ENCODE results near the gene GNB1L.

GNB1L gene

DNA sequence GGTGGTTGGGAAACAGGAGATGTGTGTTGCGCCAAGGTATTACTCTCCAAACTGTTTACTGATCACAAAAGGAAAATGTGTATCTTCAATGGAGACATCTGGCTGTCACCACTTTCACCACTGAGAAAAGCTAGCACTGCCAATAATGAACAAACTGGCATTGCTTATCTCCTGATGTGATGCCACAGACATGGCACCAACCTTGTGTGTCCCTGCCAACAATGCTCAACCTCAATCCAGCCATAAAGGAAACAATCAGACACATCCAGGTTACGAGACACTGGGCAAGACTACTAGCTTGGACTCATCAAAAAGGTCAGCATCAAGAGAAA, 28.1 kb downstream of the GNB1L start:
- no peak overlapping the region for H2BK15ac ChIP-seq (ENCODE audit: low read depth, poor library complexity, severe bottlenecking)
- H3K4me1 ChIP-seq (ENCODE audit: control insufficient read depth, insufficient read depth, low read depth, low read length): peaks cover 3% of the 10 kb centered on the region
- 0% methylated on average over 1 of the region's 2 CpGs for whole genome bisulfite sequencing
- no peak overlapping the region for H4K8ac ChIP-seq (ENCODE audit: low read length)
- H3K4me2 ChIP-seq (ENCODE audit: low read length, poor library complexity, severe bottlenecking): no peak overlapping the region
- H3K36me3 ChIP-seq (ENCODE audit: control insufficient read depth in 1 of 2, insufficient read depth in 2 of 2, low read depth in 1 of 2, low read length in 2 of 2): no peaks in the 10 kb centered on the region
- H3K4me3 ChIP-seq (ENCODE audit: insufficient read depth in 1 of 2, low read depth in 1 of 2, low read length in 2 of 2): no peak overlapping the region
- DNase-seq: no peak
- no peaks in the 10 kb centered on the region for H3K9me3 ChIP-seq (ENCODE audit: control insufficient read depth, low read length)
- no peak overlapping the region for H4K91ac ChIP-seq (ENCODE audit: low read length)
- H2BK12ac ChIP-seq (ENCODE audit: low read length in 2 of 2): no peak overlapping the region
- no peak overlapping the region for H2AK5ac ChIP-seq (ENCODE audit: low read length, severe bottlenecking)
- no peak overlapping the region for H2BK5ac ChIP-seq (ENCODE audit: low read depth, low read length, poor library complexity, severe bottlenecking)
- H3K18ac ChIP-seq (ENCODE audit: low read depth in 1 of 2, low read length in 2 of 2): no peak overlapping the region
- H3K27me3 ChIP-seq (ENCODE audit: control insufficient read depth in 1 of 2, insufficient read depth in 1 of 2, low read length in 2 of 2): no peaks in the 10 kb centered on the region
- H2BK120ac ChIP-seq (ENCODE audit: low read depth, low read length): no peak overlapping the region
- no peak overlapping the region for H3K27ac ChIP-seq (ENCODE audit: low read length, poor library complexity, severe bottlenecking)
- no peak overlapping the region for H3K14ac ChIP-seq (ENCODE audit: low read length in 2 of 2)
- H3K9ac ChIP-seq (ENCODE audit: low read length): no peak overlapping the region
- no peak overlapping the region for H2AFZ ChIP-seq (ENCODE audit: low read depth, low read length)
- H3K23ac ChIP-seq (ENCODE audit: low read length in 2 of 2): no peak overlapping the region
- peaks cover 25% of the 10 kb centered on the region for H3K79me1 ChIP-seq (replicated peaks; ENCODE audit: low read length, poor library complexity, severe bottlenecking)
- no peak overlapping the region for H3K4ac ChIP-seq (ENCODE audit: low read depth in 1 of 2, low read length in 2 of 2)

DNA sequence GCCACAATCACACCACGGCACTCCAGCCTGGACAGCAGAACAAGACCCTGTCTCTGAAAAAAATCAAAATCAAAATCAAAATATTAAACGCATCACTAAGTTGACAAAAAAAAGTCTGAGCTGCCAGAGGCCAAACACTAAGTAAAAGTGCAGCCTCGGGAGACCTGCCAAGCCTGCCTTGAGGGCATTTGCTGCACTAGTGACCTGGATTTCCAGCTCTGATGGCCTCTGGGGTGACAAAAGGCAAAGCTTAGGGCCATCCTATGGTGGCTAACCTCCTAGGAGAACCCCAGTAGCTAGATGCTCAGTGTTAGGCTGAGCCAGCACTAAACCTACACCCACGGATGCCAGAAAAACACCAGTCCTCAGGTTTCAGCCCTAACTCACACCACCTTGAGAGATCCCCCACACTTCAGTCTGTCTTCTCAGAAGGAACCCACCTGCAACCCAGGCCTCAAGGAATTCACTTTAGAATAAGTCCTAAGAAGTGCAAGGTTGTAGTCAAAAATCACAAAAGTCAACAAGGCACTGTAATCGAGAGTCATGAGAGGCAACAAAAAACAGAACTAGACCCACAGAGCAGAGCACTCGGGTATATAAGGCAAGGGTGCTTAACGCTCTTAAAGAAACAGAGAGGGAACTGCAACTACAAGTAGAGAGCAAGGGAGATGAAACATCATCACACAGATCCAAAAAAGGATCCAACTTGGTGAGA, 28.6 kb downstream of the GNB1L start:
- no peak overlapping the region for H3K4me3 ChIP-seq (ENCODE audit: insufficient read depth in 1 of 2, low read depth in 1 of 2, low read length in 2 of 2)
- peaks cover 25% of the 10 kb centered on the region for H3K79me1 ChIP-seq (replicated peaks; ENCODE audit: low read length, poor library complexity, severe bottlenecking)
- no peaks in the 10 kb centered on the region for H3K9me3 ChIP-seq (ENCODE audit: control insufficient read depth, low read length)
- 99% methylated on average over 7 of the region's 7 CpGs for WGBS
- H3K14ac ChIP-seq (ENCODE audit: low read length in 2 of 2): no peak overlapping the region
- no peak overlapping the region for H3K4ac ChIP-seq (ENCODE audit: low read depth in 1 of 2, low read length in 2 of 2)
- peaks cover 4% of the 10 kb centered on the region for H3K4me1 ChIP-seq (ENCODE audit: control insufficient read depth, insufficient read depth, low read depth, low read length)
- H2AFZ ChIP-seq (ENCODE audit: low read depth, low read length): no peak overlapping the region
- no peak overlapping the region for H4K91ac ChIP-seq (ENCODE audit: low read length)
- no peak for DNase-seq
- no peak overlapping the region for H4K8ac ChIP-seq (ENCODE audit: low read length)
- H3K27ac ChIP-seq (ENCODE audit: low read length, poor library complexity, severe bottlenecking): no peak overlapping the region
- H2AK5ac ChIP-seq (ENCODE audit: low read length, severe bottlenecking): no peak overlapping the region
- H2BK12ac ChIP-seq (ENCODE audit: low read length in 2 of 2): no peak overlapping the region
- no peak overlapping the region for H2BK5ac ChIP-seq (ENCODE audit: low read depth, low read length, poor library complexity, severe bottlenecking)
- no peak overlapping the region for H3K9ac ChIP-seq (ENCODE audit: low read length)
- no peak overlapping the region for H3K18ac ChIP-seq (ENCODE audit: low read depth in 1 of 2, low read length in 2 of 2)
- H3K36me3 ChIP-seq (ENCODE audit: control insufficient read depth in 1 of 2, insufficient read depth in 2 of 2, low read depth in 1 of 2, low read length in 2 of 2): peaks cover 0 to under 1% of the 10 kb centered on the region in 2 experiments
- no peak overlapping the region for H3K4me2 ChIP-seq (ENCODE audit: low read length, poor library complexity, severe bottlenecking)
- H3K23ac ChIP-seq (ENCODE audit: low read length in 2 of 2): no peak overlapping the region
- H2BK15ac ChIP-seq (ENCODE audit: low read depth, poor library complexity, severe bottlenecking): no peak overlapping the region
- H3K27me3 ChIP-seq (ENCODE audit: control insufficient read depth in 1 of 2, insufficient read depth in 1 of 2, low read length in 2 of 2): no peaks in the 10 kb centered on the region
- H2BK120ac ChIP-seq (ENCODE audit: low read depth, low read length): no peak overlapping the region

DNA sequence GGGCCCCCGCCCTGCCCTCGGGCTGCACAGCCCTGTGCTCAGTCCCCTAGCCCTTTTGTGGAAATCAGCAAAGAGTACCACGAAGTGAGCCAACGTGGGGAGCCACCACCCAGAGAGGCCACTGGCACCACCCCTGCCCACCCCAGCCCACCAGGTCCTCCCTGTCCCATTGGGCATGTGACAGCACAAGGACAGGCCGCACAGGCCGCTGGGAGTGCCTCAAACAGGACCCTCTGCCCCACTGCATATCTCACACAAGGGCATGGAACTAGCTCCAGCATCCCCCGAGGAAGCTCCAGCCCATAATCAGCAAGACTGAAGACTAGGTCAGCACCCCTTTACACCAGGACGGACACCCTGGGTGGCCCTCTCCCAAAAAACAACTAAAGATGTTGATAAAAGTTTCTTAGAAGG, 29.7 kb downstream of the GNB1L start:
- Histone ChIP-seq H3K79me1 (replicated peaks; ENCODE audit: low read length, poor library complexity, severe bottlenecking) (peaks cover 24% of the 10 kb centered on the region), H3K4ac (ENCODE audit: low read depth in 1 of 2, low read length in 2 of 2) (no peak overlapping the region), H3K27me3 (ENCODE audit: control insufficient read depth in 1 of 2, insufficient read depth in 1 of 2, low read length in 2 of 2) (no peaks in the 10 kb centered on the region), H2BK120ac (ENCODE audit: low read depth, low read length) (no peak overlapping the region), H4K8ac (ENCODE audit: low read length) (no peak overlapping the region), H3K4me3 (ENCODE audit: insufficient read depth in 1 of 2, low read depth in 1 of 2, low read length in 2 of 2) (no peak overlapping the region), H3K14ac (ENCODE audit: low read length in 2 of 2) (no peak overlapping the region), H3K18ac (ENCODE audit: low read depth in 1 of 2, low read length in 2 of 2) (no peak overlapping the region), H3K9me3 (ENCODE audit: control insufficient read depth, low read length) (no peaks in the 10 kb centered on the region), H2BK5ac (ENCODE audit: low read depth, low read length, poor library complexity, severe bottlenecking) (no peak overlapping the region), H2AFZ (ENCODE audit: low read depth, low read length) (no peak overlapping the region), H3K9ac (ENCODE audit: low read length) (no peak overlapping the region), H3K36me3 (ENCODE audit: control insufficient read depth in 1 of 2, insufficient read depth in 2 of 2, low read depth in 1 of 2, low read length in 2 of 2) (peaks cover 0 to 10% of the 10 kb centered on the region in 2 experiments), H3K4me2 (ENCODE audit: low read length, poor library complexity, severe bottlenecking) (no peak overlapping the region), H2BK12ac (ENCODE audit: low read length in 2 of 2) (no peak overlapping the region), H2BK15ac (ENCODE audit: low read depth, poor library complexity, severe bottlenecking) (no peak overlapping the region), H4K91ac (ENCODE audit: low read length) (peak overlapping the region; percentile 54), H3K27ac (ENCODE audit: low read length, poor library complexity, severe bottlenecking) (no peak overlapping the region), H3K4me1 (ENCODE audit: control insufficient read depth, insufficient read depth, low read depth, low read length) (peaks cover 6% of the 10 kb centered on the region), H2AK5ac (ENCODE audit: low read length, severe bottlenecking) (no peak overlapping the region), H3K23ac (ENCODE audit: low read length in 2 of 2) (peak overlapping the region in 1 of 2 experiments; percentile 27)
- WGBS: 97% methylated on average over 8 of the region's 8 CpGs
- no peak for DNase-seq

DNA sequence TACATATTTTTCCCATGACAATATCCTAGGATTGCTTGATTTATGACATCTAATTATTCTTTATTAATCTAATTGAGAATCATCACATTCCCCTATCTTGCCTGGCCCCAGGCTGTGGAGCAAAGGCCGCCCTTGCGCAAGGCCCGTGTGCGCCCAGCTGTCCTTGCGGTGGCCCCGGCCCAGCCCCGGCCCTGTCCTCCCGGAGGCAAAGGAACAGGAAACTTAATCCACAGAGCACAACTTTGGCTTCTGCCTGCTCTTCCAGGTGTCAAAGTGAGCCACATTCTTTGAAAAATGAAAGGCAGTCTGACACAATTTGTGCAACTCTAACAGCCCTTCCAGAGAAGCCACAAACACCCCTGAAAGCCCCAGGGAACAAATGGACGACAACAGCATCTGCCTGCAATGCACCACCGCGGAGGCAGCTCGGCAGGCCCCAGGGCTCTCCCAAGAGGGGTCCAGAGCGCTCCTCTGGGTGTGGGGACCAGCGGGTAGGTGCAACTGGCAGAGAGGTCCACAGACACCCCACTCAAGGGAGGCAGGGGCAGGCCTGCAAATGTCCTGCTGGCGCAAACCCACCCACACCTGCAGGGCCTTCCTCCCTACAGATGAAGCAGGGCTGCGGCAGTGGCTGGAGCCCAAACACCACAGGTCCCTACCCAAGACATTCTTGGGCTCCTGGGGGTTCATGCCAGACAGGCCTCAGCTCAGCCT, 30.3 kb downstream of the GNB1L start:
- H3K23ac ChIP-seq (ENCODE audit: low read length in 2 of 2): no peak overlapping the region
- H3K4ac ChIP-seq (ENCODE audit: low read depth in 1 of 2, low read length in 2 of 2): no peak overlapping the region
- peaks cover 6% of the 10 kb centered on the region for H3K4me1 ChIP-seq (ENCODE audit: control insufficient read depth, insufficient read depth, low read depth, low read length)
- H3K14ac ChIP-seq (ENCODE audit: low read length in 2 of 2): no peak overlapping the region
- H3K4me2 ChIP-seq (ENCODE audit: low read length, poor library complexity, severe bottlenecking): no peak overlapping the region
- no peak for DNase-seq
- no peak overlapping the region for H3K18ac ChIP-seq (ENCODE audit: low read depth in 1 of 2, low read length in 2 of 2)
- H3K4me3 ChIP-seq (ENCODE audit: insufficient read depth in 1 of 2, low read depth in 1 of 2, low read length in 2 of 2): no peak overlapping the region
- no peak overlapping the region for H2BK5ac ChIP-seq (ENCODE audit: low read depth, low read length, poor library complexity, severe bottlenecking)
- H2BK15ac ChIP-seq (ENCODE audit: low read depth, poor library complexity, severe bottlenecking): no peak overlapping the region
- H3K36me3 ChIP-seq (ENCODE audit: control insufficient read depth in 1 of 2, insufficient read depth in 2 of 2, low read depth in 1 of 2, low read length in 2 of 2): peaks cover 0 to 16% of the 10 kb centered on the region in 2 experiments
- H4K91ac ChIP-seq (ENCODE audit: low read length): no peak overlapping the region
- H2BK12ac ChIP-seq (ENCODE audit: low read length in 2 of 2): no peak overlapping the region
- no peak overlapping the region for H4K8ac ChIP-seq (ENCODE audit: low read length)
- no peak overlapping the region for H3K9ac ChIP-seq (ENCODE audit: low read length)
- no peaks in the 10 kb centered on the region for H3K9me3 ChIP-seq (ENCODE audit: control insufficient read depth, low read length)
- H3K79me1 ChIP-seq (replicated peaks; ENCODE audit: low read length, poor library complexity, severe bottlenecking): peaks cover 23% of the 10 kb centered on the region
- no peak overlapping the region for H2BK120ac ChIP-seq (ENCODE audit: low read depth, low read length)
- H3K27ac ChIP-seq (ENCODE audit: low read length, poor library complexity, severe bottlenecking): no peak overlapping the region
- H3K27me3 ChIP-seq (ENCODE audit: control insufficient read depth in 1 of 2, insufficient read depth in 1 of 2, low read length in 2 of 2): no peaks in the 10 kb centered on the region
- WGBS: 92% methylated on average over 16 of the region's 16 CpGs
- no peak overlapping the region for H2AFZ ChIP-seq (ENCODE audit: low read depth, low read length)
- no peak overlapping the region for H2AK5ac ChIP-seq (ENCODE audit: low read length, severe bottlenecking)
